ENCODE data around the gene MTMR3.

DNA sequence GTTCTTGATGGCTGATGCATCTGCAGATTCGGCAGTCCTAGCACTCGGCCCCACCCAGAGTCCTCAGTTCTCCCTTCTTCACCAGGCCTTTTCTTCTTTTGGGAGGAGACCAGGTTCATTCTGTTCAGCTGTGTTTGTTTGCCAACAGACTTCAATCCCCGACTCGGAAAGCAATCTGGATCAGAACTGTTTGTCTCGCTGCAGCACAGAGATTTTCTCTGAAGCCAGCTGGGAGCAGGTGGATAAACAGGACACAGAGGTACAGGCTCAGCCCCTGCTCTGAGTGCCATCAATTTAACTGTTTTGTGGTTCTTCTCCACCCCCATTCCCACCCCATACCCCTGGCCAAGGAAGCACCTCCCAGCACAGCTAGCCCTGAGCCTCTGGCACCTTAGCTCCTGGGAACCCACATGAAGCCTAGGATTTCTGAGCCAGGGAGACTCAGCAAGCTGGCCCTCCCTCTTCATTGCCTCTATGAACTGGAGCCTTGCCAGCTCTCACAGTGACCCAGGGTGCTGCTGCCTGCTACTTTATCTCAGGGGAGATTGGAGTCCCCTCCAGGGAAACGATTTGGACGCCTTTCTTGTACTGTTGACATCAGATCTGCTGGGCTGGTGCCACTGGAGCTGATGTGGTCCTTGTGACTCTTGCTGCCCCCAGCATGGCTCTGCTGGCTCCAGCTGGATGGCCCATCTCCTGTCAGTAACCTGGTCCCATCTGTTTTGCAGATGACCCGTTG lies 139.1 kb downstream of the MTMR3 start:
- TF ChIP-seq EZH2 (IDR thresholded peaks at IDR 0.05; ENCODE audit: insufficient read depth, poor library complexity, severe bottlenecking) (no peak), EZH2phosphoT487 (IDR thresholded peaks at IDR 0.05; ENCODE audit: insufficient read depth, low read depth) (no peak)

All from GM23248 (cell line).